ENCODE data around the gene SORCS2. TPM values are rescaled to one million over a fixed set of nuclear protein-coding genes. Genes with fewer than 3 reads are reported as not detected.

The SORCS2 gene
- total and polyA plus RNA-seq, 2 of the 8 experiments (the other 6 are each of a cell fraction or from before 2014, with no cell fraction given), result 0.36 to 1.8 TPM

- CTCF ChIA-PET (ENCODE audit: partially characterized antibody), result interaction anchor here (2.0 kb wide), 1 partner anchor 47 kb away, joined by 4 read pairs; no protein-coding TSS in a partner anchor
- H4K8ac ChIP-seq (ENCODE audit: extremely low read depth, insufficient read depth, low read length), result no peak overlapping the region
- no peak overlapping the region for H3K23ac ChIP-seq (ENCODE audit: insufficient read length)
- POLR2A ChIA-PET (ENCODE audit: partially characterized antibody), result no interaction called here
- no peak overlapping the region for H4K91ac ChIP-seq (replicated peaks; ENCODE audit: insufficient read length, low read length)
- peaks cover 0 to 2% (median 0%) of the 10 kb centered on the region in 4 experiments; a peak in 2 of 7 replicates for H3K4me1 ChIP-seq (replicated peaks in 1 of 4; ENCODE audit: control insufficient read depth in 3 of 4, insufficient read depth in 4 of 4, low read length in 3 of 4)
- no peaks in the 10 kb centered on the region for H4K20me1 ChIP-seq (replicated peaks in 1 of 2; ENCODE audit: control insufficient read depth in 1 of 2, insufficient read depth in 2 of 2, low read length in 2 of 2)
- H3K79me2 ChIP-seq (ENCODE audit: control insufficient read depth in 1 of 2, insufficient read depth in 2 of 2, low read length in 2 of 2), result no peaks in the 10 kb centered on the region
- no peak overlapping the region for H2BK120ac ChIP-seq (replicated peaks; ENCODE audit: low read depth, low read length)
- 95% methylated on average over 23 of the region's 23 CpGs; no CpG with 5 or more reads in 1 of the 2 experiments for WGBS, 2 experiments (ENCODE audit: extremely low coverage in 1 of 2, insufficient coverage in 1 of 2, insufficient read length in 1 of 2, insufficient replicate concordance in 2 of 2, low coverage in 1 of 2, low lambda C conversion rate in 2 of 2, missing lambda C conversion rate in 1 of 2)
- no peak overlapping the region for H3K9ac ChIP-seq (replicated peaks in 1 of 4; ENCODE audit: extremely low read depth in 1 of 4, low read depth in 3 of 4, low read length in 3 of 4)
- H3K14ac ChIP-seq (ENCODE audit: insufficient read length), result no peak overlapping the region
- DNase-seq (ENCODE audit: low read depth in 1 of 2, low spot score in 2 of 2), result no peak
- no peak overlapping the region for H2BK5ac ChIP-seq (ENCODE audit: low read depth, low read length)
- no peak overlapping the region for H3K18ac ChIP-seq (ENCODE audit: extremely low read depth, low read length)
- H3K23me2 ChIP-seq (ENCODE audit: low read depth, low read length), result no peaks in the 10 kb centered on the region
- H3K36me3 ChIP-seq (ENCODE audit: control insufficient read depth in 2 of 4, insufficient read depth in 4 of 4, low read length in 3 of 4), result no peaks in the 10 kb centered on the region
- no peak overlapping the region for H2BK12ac ChIP-seq (ENCODE audit: low read depth, low read length)
- H2AK5ac ChIP-seq (ENCODE audit: low read depth, low read length), result no peak overlapping the region
- no peak overlapping the region for H2AFZ ChIP-seq (ENCODE audit: low read length)
- peaks cover 0 to 1% of the 10 kb centered on the region in 2 experiments; a peak in 1 of 4 replicates for H3K9me3 ChIP-seq (ENCODE audit: insufficient read depth in 2 of 2, low read depth in 1 of 2, low read length in 1 of 2)
- H2BK15ac ChIP-seq (ENCODE audit: low read length), result no peak overlapping the region
- H3K4me2 ChIP-seq (ENCODE audit: insufficient read depth in 1 of 2, low read depth in 2 of 2, low read length in 2 of 2), result no peak overlapping the region
- no peak for FAIRE-seq
- no peak overlapping the region for H2BK20ac ChIP-seq (ENCODE audit: low read length)
- no peak overlapping the region for H3K4me3 ChIP-seq (ENCODE audit: extremely low read depth in 1 of 4, insufficient read depth in 2 of 4, low read depth in 3 of 4, low read length in 4 of 4)
- H3K27me3 ChIP-seq (replicated peaks in 1 of 4; ENCODE audit: control insufficient read depth in 3 of 4, extremely low read depth in 1 of 4, insufficient read depth in 3 of 4, low read length in 3 of 4), result no peaks in the 10 kb centered on the region
- H3K27ac ChIP-seq (ENCODE audit: low read depth, low read length), result no peak overlapping the region
- H4K5ac ChIP-seq (ENCODE audit: insufficient read length, low read depth, low read length), result no peak overlapping the region
- no peaks in the 10 kb centered on the region; the same call in 1 of the 2 replicates for H3K79me1 ChIP-seq (ENCODE audit: low read depth, low read length)
- no peak overlapping the region for H3K4ac ChIP-seq (replicated peaks; ENCODE audit: insufficient read length, low read depth, low read length)
- H3K56ac ChIP-seq (replicated peaks; ENCODE audit: insufficient read length, low read depth, low read length), result no peak overlapping the region
- no peak for TF ChIP-seq PHF8 (conservative IDR thresholded peaks at IDR 0.05; ENCODE audit: low read depth, low read length)
- TF ChIP-seq TAF1 (IDR thresholded peaks at IDR 0.05; ENCODE audit: low read depth, low read length), result no peak
- TF ChIP-seq TCF12 (IDR thresholded peaks at IDR 0.05; ENCODE audit: low read depth, low read length), result no peak
- TF ChIP-seq SUZ12 (IDR thresholded peaks at IDR 0.05; ENCODE audit: low read length), result no peak
- no peak for TF ChIP-seq EZH2 (IDR thresholded peaks at IDR 0.05; ENCODE audit: low read depth, low read length, severe bottlenecking)
- TF ChIP-seq MAX (IDR thresholded peaks at IDR 0.05), result no peak
- no peak for TF ChIP-seq EP300 (IDR thresholded peaks at IDR 0.05; ENCODE audit: borderline replicate concordance in 1 of 2, low read depth in 2 of 2, low read length in 2 of 2)
- no peak for TF ChIP-seq EGR1 (IDR thresholded peaks at IDR 0.05; ENCODE audit: borderline replicate concordance, low read depth, low read length)
- TF ChIP-seq YY1 (IDR thresholded peaks at IDR 0.05; ENCODE audit: low read depth, low read length), result no peak
These were observed 395.4 kb downstream of the SORCS2 start for GRCh38 chr4:7587433-7588405.
